ENCODE data around the gene HSF4. TPM values are rescaled to one million over a fixed set of nuclear protein-coding genes. Genes with fewer than 3 reads are reported as not detected.
"Not testable (repeated sequence)": the region's sequence is repeated elsewhere in the genome, so short reads cannot be mapped to it uniquely, and the experiment has no call there.

The HSF4 gene, protein sequence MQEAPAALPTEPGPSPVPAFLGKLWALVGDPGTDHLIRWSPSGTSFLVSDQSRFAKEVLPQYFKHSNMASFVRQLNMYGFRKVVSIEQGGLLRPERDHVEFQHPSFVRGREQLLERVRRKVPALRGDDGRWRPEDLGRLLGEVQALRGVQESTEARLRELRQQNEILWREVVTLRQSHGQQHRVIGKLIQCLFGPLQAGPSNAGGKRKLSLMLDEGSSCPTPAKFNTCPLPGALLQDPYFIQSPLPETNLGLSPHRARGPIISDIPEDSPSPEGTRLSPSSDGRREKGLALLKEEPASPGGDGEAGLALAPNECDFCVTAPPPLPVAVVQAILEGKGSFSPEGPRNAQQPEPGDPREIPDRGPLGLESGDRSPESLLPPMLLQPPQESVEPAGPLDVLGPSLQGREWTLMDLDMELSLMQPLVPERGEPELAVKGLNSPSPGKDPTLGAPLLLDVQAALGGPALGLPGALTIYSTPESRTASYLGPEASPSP
- 39.9 TPM for polyA plus RNA-seq (2012; ENCODE audit: missing spikeins)

DNA sequence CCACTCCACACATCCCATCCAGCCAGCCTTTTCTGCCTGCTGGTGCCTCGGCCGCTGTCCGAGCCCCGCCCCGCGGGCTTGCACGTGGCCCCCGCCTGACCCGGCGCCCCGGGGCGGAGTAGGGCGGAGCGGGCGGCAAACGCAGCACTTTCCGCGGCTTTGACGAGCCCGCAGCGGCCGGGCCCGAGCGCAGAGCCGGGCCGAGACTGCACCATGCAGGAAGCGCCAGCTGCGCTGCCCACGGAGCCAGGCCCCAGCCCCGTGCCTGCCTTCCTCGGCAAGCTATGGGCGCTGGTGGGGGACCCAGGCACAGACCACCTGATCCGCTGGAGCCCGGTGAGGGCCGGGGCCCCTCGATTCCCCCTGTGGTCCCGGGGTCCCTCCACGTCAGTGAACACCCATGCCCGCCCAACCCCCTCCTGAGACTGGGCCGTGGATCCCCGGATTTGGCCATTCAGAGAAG lies at the start of gene HSF4:
Gene HSF4, plus strand, starts transcription at position 147 of the 463 bp plus-strand sequence. Its CDS starts 67 bp downstream, at position 214.
- DNase-seq (ENCODE audit: insufficient read length): no peak
- no peak for TF ChIP-seq TAF1 (IDR thresholded peaks at IDR 0.05; ENCODE audit: borderline replicate concordance, low read depth, low read length)
- TF ChIP-seq POLR2A (IDR thresholded peaks at IDR 0.05; ENCODE audit: low read depth, low read length): no peak
- TF ChIP-seq POLR2AphosphoS5 (IDR thresholded peaks at IDR 0.05; ENCODE audit: low read depth, low read length): no peak
- FAIRE-seq: peak; percentile 46

DNA sequence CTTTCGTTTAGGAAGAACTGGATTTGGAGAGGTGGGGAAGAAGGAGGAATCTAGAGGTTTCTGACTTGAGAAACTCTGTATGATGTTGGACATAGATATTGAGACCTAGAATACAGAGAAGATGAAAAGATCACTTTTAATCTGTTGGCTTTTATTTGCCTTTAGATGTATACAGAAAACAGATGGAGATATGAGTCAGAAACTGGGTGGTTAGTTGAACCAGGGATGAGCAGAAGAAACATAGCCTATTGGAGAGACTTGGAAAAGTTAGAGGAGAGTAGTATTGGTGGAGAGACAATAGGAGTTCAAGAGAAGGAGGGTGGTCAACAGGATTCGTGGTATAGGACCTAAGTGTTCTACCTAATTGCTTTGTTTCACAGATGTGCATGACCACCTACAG lies 49.8 kb upstream of the HSF4 start:
- no peak for DNase-seq (ENCODE audit: insufficient read length)
- no peak for FAIRE-seq

DNA sequence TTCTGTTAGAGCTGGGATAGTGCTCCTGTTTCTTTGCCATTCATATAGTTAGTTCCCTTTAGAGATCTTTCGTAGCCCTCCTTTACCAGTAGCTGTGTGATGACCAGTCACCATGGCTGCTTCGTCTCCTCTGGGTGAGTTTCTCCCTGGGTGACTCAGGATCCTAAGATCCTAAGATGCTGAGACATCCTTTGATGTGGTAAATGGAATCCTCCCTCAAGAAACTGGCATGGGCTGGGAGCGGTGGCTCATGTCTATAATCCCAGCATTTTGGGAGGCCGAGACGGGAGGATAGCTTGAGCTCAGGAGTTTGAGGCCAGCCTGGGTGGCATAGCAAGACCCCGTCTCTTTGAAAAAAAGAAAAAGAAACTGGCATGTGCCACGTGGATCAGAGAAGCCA lies 48.9 kb upstream of the HSF4 start:
- no peak for TF ChIP-seq TAF1 (IDR thresholded peaks at IDR 0.05; ENCODE audit: borderline replicate concordance, low read depth, low read length)
- TF ChIP-seq POLR2A (IDR thresholded peaks at IDR 0.05; ENCODE audit: low read depth, low read length): no peak
- TF ChIP-seq POLR2AphosphoS5 (IDR thresholded peaks at IDR 0.05; ENCODE audit: low read depth, low read length): no peak
- DNase-seq (ENCODE audit: insufficient read length) (no peak), FAIRE-seq (no peak)

More for the DNA sequence above, 49.8 kb upstream of the HSF4 start:
- TF ChIP-seq POLR2AphosphoS5 (IDR thresholded peaks at IDR 0.05; ENCODE audit: low read depth, low read length) (no peak), POLR2A (IDR thresholded peaks at IDR 0.05; ENCODE audit: low read depth, low read length) (no peak), TAF1 (IDR thresholded peaks at IDR 0.05; ENCODE audit: borderline replicate concordance, low read depth, low read length) (no peak)

DNA sequence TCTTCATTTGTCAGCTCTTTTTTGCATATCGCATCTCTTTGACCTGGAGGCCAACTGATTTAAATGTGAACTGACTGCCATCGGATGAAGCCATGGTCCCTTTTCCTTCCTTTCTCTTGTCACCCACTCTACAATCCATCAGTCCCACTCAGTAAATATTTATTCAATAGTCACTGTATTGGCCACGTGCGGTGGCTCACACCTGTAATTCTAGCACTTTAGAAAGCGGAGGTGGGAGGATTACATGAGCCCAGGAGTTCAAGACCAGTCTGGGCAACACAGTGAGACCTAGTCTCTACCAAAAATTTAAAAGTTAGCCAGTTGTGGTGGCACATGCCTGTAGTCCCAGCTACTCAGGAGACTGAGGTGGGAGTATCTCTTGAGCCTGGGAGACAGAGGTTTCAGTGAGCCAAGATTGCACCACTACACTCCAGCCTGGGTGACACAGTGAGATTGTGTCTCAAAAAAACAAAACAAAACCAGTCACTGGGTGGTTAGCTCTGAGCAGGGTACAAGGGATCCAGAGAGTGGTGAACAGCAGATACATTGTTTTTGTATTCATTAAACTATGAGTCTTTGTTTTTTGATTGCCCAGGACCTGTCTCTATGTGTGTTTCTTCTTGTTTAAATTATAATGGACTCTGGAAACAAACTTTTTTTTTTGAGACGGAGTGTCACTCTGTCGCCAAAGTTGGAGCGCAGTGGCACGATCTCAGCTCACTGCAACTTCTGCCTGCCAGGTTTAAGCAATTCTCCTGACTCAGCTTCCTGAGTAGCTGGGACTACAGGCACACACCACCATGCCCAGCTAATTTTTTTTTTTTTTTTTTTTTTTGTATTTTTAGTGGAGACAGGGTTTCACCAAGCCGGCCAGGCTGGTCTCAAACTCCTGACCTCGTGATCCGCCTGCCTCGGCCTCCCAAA lies 47.9 kb upstream of the HSF4 start:
- no peak for FAIRE-seq
- DNase-seq (ENCODE audit: insufficient read length): no peak
- TF ChIP-seq TAF1 (IDR thresholded peaks at IDR 0.05; ENCODE audit: borderline replicate concordance, low read depth, low read length) (no peak), POLR2A (IDR thresholded peaks at IDR 0.05; ENCODE audit: low read depth, low read length) (no peak), POLR2AphosphoS5 (IDR thresholded peaks at IDR 0.05; ENCODE audit: low read depth, low read length) (no peak)

DNA sequence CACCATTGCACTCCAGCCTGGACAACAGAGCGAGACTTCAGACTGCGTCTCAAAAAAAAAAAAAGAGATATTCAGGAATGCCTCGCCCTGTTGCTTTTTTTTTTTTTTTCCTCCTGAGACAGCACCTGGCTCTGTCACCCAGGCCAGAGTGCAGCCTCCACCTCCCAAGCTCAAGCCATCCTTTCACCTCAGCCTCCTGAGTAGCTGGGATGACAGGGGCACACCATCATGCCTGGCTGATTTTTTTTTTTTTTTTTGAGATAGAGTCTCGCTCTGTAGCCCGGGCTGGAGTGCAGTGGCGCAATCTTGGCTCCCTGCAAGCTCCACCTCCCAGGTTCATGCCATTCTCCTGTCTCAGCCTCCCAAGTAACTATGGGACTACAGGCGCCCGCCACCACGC lies 46.8 kb upstream of the HSF4 start:
- no peak for TF ChIP-seq POLR2A (IDR thresholded peaks at IDR 0.05; ENCODE audit: low read depth, low read length)
- no peak for TF ChIP-seq POLR2AphosphoS5 (IDR thresholded peaks at IDR 0.05; ENCODE audit: low read depth, low read length)
- TF ChIP-seq TAF1 (IDR thresholded peaks at IDR 0.05; ENCODE audit: borderline replicate concordance, low read depth, low read length): no peak
- DNase-seq (ENCODE audit: insufficient read length) (no peak), FAIRE-seq (no peak)

DNA sequence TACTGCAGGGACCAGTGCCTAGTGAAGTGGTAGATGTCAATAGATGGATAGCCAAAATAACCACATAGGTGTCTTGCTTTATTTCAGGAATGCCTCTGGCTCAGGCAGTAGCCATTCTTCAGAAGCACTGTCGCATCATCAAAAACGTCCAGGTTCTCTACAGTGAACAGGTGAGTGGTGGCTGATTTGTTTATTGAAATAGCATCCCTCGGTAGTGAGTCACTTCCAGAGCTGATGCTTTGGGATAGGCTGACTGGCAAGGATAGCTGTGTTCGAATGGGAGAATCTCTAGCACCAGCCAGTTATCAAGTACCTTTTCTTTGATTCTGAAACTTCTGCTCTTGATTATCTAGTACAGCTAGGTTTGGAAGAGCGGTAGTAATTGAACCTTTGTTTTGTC lies 44.5 kb upstream of the HSF4 start:
- FAIRE-seq (no peak), DNase-seq (ENCODE audit: insufficient read length) (no peak)
- no peak for TF ChIP-seq POLR2AphosphoS5 (IDR thresholded peaks at IDR 0.05; ENCODE audit: low read depth, low read length)
- no peak for TF ChIP-seq POLR2A (IDR thresholded peaks at IDR 0.05; ENCODE audit: low read depth, low read length)
- no peak for TF ChIP-seq TAF1 (IDR thresholded peaks at IDR 0.05; ENCODE audit: borderline replicate concordance, low read depth, low read length)

DNA sequence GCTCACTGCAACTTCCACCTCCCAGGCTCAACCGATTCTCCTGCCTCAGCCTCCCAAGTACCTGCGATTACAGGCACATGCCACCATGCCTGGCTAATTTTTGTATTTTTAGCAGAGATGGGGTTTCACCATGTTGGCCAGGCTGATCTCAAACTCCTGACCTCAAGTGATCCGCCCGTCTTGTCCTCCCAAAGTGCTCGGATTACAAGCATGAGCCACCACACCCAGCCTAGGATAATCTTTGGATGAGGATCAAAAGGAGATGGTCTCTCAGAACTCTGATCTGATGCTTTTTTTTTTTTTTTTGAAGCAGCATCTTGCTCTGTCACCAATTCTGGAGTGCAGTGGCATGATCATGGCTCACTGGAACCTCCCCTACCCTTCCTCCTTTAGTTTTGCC lies 41.7 kb upstream of the HSF4 start:
- DNase-seq (ENCODE audit: insufficient read length); FAIRE-seq: not testable (repeated sequence)

DNA sequence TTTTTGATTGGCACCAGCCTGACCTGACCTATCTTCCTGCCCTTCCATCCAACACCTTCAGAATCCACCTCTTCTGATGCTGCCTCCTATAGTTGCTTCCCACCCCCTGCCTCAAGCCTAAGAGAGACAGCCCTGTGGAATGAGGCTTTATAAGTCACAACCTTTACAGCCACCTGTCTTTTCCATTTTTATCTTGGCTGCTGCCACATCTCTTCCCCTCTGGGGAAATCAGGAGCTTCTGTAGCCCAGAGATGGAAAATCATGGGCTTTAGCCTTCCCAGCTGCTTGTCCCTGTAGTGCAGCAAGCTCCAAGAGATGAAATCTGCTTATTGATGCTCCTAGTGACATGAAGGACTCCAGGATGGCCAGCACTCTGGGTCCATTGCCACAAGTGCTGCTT lies 36.1 kb upstream of the HSF4 start:
- TF ChIP-seq POLR2A (IDR thresholded peaks at IDR 0.05; ENCODE audit: low read depth, low read length): no peak
- TF ChIP-seq POLR2AphosphoS5 (IDR thresholded peaks at IDR 0.05; ENCODE audit: low read depth, low read length): no peak
- TF ChIP-seq TAF1 (IDR thresholded peaks at IDR 0.05; ENCODE audit: borderline replicate concordance, low read depth, low read length): no peak
- FAIRE-seq: no peak
- no peak for DNase-seq (ENCODE audit: insufficient read length)

DNA sequence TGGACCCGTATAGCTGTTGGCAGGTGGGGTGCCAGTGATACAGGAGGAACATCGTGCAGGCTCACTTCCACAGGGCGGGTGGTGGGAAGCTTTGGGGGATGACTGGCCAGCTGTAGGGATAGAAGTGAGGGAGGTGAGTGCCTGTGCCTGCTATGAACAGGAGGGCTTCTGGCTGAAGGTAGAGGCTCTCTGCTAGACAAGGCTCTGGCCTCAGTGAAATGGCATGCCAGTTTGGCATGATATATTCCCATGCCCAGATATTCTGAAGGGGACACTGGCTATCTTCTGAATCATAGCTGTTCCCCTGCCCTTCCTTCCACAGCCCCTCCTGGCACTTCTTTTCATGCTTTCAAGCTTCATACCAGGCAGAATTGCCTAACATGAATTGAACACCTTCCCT lies 35.7 kb upstream of the HSF4 start:
- DNase-seq (ENCODE audit: insufficient read length): no peak
- no peak for TF ChIP-seq POLR2AphosphoS5 (IDR thresholded peaks at IDR 0.05; ENCODE audit: low read depth, low read length)
- no peak for TF ChIP-seq POLR2A (IDR thresholded peaks at IDR 0.05; ENCODE audit: low read depth, low read length)
- no peak for TF ChIP-seq TAF1 (IDR thresholded peaks at IDR 0.05; ENCODE audit: borderline replicate concordance, low read depth, low read length)
- no peak for FAIRE-seq

DNA sequence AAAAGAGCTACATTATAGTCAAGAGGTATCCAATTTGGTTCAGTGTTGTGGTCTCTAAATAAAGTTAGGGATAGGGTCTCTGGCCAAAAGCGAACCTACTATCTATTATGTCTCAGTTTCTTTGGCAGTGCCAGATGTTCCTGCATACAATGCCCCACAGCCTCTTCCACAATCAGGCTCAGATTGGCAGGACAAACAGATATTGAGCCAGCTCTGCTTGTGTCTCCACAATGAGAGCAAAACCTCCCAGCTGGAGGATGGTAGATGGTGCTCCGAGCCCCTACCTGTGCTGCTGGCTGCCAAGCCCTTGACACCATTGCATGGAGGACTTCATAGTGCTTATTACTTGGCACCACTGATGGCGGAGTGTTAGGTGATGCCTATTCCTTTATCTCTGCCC lies 35.1 kb upstream of the HSF4 start:
- FAIRE-seq: no peak
- TF ChIP-seq TAF1 (IDR thresholded peaks at IDR 0.05; ENCODE audit: borderline replicate concordance, low read depth, low read length): no peak
- no peak for TF ChIP-seq POLR2AphosphoS5 (IDR thresholded peaks at IDR 0.05; ENCODE audit: low read depth, low read length)
- TF ChIP-seq POLR2A (IDR thresholded peaks at IDR 0.05; ENCODE audit: low read depth, low read length): no peak
- no peak for DNase-seq (ENCODE audit: insufficient read length)

DNA sequence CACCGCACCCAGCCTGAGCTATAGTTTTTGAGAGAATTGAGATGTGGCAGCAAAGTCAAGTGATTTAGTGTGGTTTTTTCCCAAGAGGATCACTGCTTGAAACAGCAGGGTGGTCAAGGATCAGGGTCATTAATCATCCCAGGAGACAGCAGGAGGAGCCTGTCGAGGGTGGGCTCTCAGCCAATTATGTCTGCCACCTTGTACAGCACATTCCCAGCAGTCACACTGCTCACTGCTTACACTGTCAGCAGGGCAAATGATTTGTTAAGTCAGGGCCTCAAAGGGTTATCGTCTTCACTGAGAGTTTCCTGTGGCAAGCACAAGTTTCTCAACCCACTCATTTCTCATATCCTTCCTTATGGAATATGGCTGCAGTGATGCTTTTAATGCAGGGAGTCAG lies 26.9 kb upstream of the HSF4 start:
- DNase-seq (ENCODE audit: insufficient read length): no peak
- FAIRE-seq: no peak
- TF ChIP-seq TAF1 (IDR thresholded peaks at IDR 0.05; ENCODE audit: borderline replicate concordance, low read depth, low read length) (no peak), POLR2AphosphoS5 (IDR thresholded peaks at IDR 0.05; ENCODE audit: low read depth, low read length) (no peak), POLR2A (IDR thresholded peaks at IDR 0.05; ENCODE audit: low read depth, low read length) (no peak)

Measured in GM12892 (cell line).